WTC11 (cell line): ENCODE measurements around the gene GRIK2.

Experiments used
- ATF1 ChIP-seq: sonication (generic); formaldehyde crosslinking; IDR thresholded peaks from 2 replicates; pipeline ENCODE4 v1.8.1; 2023; ENCODE audit warnings: mild to moderate bottlenecking, moderate library complexity, missing genetic modification reagents
- CTCF ChIP-seq: fragments of 200-600 bp; IDR thresholded peaks from 2 replicates; pipeline ENCODE4 v1.8.0; 2022; ENCODE audit warnings: antibody characterized with exemption
- ETV6 ChIP-seq: sonication (generic); formaldehyde crosslinking; IDR thresholded peaks from 2 replicates; pipeline ENCODE4 v1.8.1; 2022; ENCODE audit warnings: mild to moderate bottlenecking, missing genetic modification reagents
- NFYB ChIP-seq: sonication (generic); formaldehyde crosslinking; conservative IDR thresholded peaks from 2 replicates; pipeline ENCODE4 v1.8.0; 2022; ENCODE audit warnings: low read depth, missing genetic modification reagents
- NR2C2 ChIP-seq: sonication (generic); formaldehyde crosslinking; IDR thresholded peaks from 2 replicates; pipeline ENCODE4 v1.8.0; 2022; ENCODE audit warnings: mild to moderate bottlenecking, missing genetic modification reagents

DNA sequence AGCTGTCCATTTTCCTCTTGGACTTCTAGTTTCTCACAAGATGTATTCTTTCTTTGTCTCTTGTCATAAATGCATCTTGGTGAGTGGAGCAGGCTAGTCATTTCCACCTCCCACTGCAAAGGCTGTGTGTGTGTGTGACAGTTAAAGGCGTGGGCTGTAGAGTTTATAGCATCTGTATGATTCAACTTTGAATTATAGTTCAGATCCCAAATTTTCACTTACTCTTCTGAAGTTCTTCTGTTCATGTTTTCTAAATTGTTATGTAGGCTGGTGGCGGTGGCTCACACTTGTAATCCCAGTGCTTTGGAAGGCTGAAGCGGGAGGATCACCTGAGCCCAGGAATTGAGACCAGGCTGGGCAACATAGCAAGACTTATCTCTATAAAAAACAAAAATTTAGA, 44.7 kb upstream of the GRIK2 start:
- no peak for TF ChIP-seq ATF1 (CRISPR knock-in tag)
- TF ChIP-seq ETV6, result no peak
- no peak for TF ChIP-seq NFYB (CRISPR knock-in tag)
- no peak for TF ChIP-seq CTCF
- no peak for TF ChIP-seq NR2C2 (CRISPR knock-in tag)
